NCI-H2227 treated with DMSO at 0.1 percent for 48 hours (cell line): ENCODE results near the gene CDC42EP3.

ENCODE experiments used
- DNase-seq: peaks from one replicate; lab custom pipeline; 2025; lab: John Stamatoyannopoulos, UW

CDC42EP3 gene

GRCh38 chr2:37683921-37684780, 12.7 kb upstream of the CDC42EP3 start:
- no peak for DNase-seq

- no peak for DNase-seq
Observed at GRCh38 chr2:37683241-37683640, 11.8 kb upstream of the CDC42EP3 start.

GRCh38 chr2:37682473-37682872, 11.0 kb upstream of the CDC42EP3 start:
- DNase-seq = no peak

GRCh38 chr2:37681587-37681986, 10.1 kb upstream of the CDC42EP3 start:
- no peak for DNase-seq

- no peak for DNase-seq
Observed at GRCh38 chr2:37679072-37679695, 7.7 kb upstream of the CDC42EP3 start.

GRCh38 chr2:37676274-37676673, 4.8 kb upstream of the CDC42EP3 start:
- peak; percentile 6 for DNase-seq

GRCh38 chr2:37674946-37675345, 3.5 kb upstream of the CDC42EP3 start:
- DNase-seq = no peak

- no peak for DNase-seq
Observed at GRCh38 chr2:37672870-37673184, 1.4 kb upstream of the CDC42EP3 start.

GRCh38 chr2:37672104-37672869, 845 bp upstream of the CDC42EP3 start:
- DNase-seq = peak; percentile 89

GRCh38 chr2:37671816-37672103, 318 bp upstream of the CDC42EP3 start:
- no peak for DNase-seq

GRCh38 chr2:37670378-37671008, 949 bp downstream of the CDC42EP3 start:
- DNase-seq = peak; percentile 19

GRCh38 chr2:37669446-37669845, 2.0 kb downstream of the CDC42EP3 start:
- no peak for DNase-seq

GRCh38 chr2:37667704-37668103, 3.7 kb downstream of the CDC42EP3 start:
- DNase-seq = no peak

GRCh38 chr2:37666772-37667171, 4.7 kb downstream of the CDC42EP3 start:
- DNase-seq = no peak

- no peak for DNase-seq
Observed at GRCh38 chr2:37665604-37666362, 5.7 kb downstream of the CDC42EP3 start.

- DNase-seq = no peak
Observed at GRCh38 chr2:37665043-37665442, 6.4 kb downstream of the CDC42EP3 start.

GRCh38 chr2:37664231-37664643, 7.2 kb downstream of the CDC42EP3 start:
- no peak for DNase-seq

GRCh38 chr2:37663390-37663789, 8.1 kb downstream of the CDC42EP3 start:
- DNase-seq = no peak

GRCh38 chr2:37659723-37660122, 11.7 kb downstream of the CDC42EP3 start:
- DNase-seq = no peak

- DNase-seq = no peak
Observed at GRCh38 chr2:37658682-37659081, 12.8 kb downstream of the CDC42EP3 start.

- no peak for DNase-seq
Observed at GRCh38 chr2:37657471-37657870, 14.0 kb downstream of the CDC42EP3 start.
